ENCODE data around the gene COL11A2.
A peak's percentile ranks its signal among the peaks of the same experiment; 100 is the strongest.

Gene COL11A2

GRCh38 chr6:33123181-33123580 is 69.1 kb downstream of the COL11A2 start:
- no peak for DNase-seq

- DNase-seq, result no peak
Observed at GRCh38 chr6:33120001-33120400, 72.3 kb downstream of the COL11A2 start.

GRCh38 chr6:33118525-33119123 is 73.6 kb downstream of the COL11A2 start:
- no peak for DNase-seq

GRCh38 chr6:33117811-33118277 is 74.4 kb downstream of the COL11A2 start:
- no peak for DNase-seq

- DNase-seq, result peak in 5 of 56 donors; percentile 9 to 29 (median 19)
Observed at GRCh38 chr6:33116841-33117711, 75.2 kb downstream of the COL11A2 start.

GRCh38 chr6:33116417-33116816 is 75.8 kb downstream of the COL11A2 start:
- DNase-seq, result no peak

- no peak for DNase-seq
Observed at GRCh38 chr6:33114406-33114805, 77.9 kb downstream of the COL11A2 start.

GRCh38 chr6:33113755-33114154 is 78.5 kb downstream of the COL11A2 start:
- DNase-seq, result no peak
